ENCODE results near the gene GPX2.

Gene GPX2

DNA sequence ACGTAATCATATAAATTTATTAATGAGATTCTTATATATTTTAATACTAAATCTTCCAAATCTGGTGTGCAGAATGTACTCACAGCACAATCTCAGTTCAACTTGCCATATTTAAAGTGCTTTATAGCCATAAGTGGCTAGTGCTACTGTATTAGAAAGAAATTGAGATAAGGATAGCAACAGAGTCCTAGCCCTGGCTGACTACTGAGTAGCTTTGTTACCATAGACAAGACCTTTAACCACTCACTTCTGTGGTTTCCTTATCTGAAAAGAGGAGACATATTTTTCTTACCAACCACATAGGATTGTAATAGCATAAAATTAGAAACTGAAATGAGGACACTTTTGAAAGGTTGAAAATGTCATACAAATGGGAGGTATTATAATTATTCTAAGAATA is 30.3 kb downstream of the GPX2 start:
- DNase-seq = no peak

DNA sequence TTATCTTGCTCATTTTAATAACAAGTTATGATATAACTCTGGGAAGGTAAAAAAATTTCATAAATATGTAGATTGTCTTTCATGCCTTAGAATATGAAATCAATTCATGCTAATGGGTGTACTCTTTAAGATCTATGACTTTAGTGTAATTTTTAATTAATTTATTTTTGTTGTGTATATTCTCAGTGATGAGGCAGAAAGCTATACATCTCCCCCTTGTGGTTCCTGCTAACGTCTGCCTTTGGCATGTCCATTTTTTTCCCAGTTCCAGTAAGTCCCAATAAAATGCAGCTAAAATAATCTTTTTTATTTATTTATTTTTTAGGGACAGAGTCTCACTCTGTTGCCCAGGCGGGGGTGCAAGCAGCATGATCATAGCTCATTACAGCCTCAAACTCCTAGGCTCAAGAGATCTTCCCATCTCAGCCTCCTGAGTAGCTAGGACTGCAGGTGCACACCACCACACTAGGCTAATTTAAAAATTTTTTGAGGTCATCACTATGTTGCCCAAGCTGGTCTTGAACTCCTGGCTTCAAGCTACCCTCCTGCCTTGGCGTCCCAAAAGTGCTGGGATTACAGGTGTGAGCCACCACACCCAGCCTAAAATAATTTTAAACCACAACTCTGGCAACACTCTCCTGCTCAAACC is 31.6 kb downstream of the GPX2 start:
- DNase-seq = no peak

DNA sequence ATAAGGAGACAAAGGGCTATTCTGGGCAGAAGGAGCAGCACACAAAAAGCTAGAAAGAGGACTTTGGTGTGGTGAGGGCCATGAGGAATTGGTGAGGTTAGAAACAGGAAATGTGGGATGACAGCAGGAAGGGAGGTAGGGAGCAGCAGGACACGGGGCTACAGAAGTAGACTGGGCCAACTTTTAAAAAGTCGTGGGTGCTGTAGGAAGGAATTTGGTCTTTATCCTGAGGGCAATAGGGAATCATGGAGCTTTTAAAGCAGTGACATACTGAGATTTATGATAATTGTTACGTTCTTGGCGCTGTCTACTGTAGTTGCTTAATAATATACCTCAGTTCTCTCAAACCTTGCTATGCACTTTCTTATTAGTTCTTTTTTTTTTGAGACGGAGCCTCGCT is 36.5 kb downstream of the GPX2 start:
- no peak for DNase-seq

DNA sequence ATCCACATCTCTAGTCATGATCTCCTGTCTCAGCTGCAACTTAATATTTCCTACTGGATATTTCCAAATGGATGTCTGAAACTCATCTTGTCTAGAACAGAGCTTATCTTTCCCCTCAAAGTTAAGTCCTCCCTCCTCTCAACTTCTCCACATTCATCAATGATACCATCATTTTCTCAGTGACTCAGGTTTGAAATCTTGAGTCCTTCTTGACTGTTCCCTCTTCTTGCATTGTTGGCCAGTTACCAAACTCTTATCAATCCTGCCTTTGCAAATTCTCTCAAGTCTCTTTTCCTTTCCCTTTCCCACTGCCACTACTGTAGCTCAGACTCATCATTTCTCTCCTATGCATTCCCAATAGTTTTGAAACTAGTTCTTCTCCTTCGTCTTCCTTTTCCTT is 42.6 kb downstream of the GPX2 start:
- no peak for DNase-seq

DNA sequence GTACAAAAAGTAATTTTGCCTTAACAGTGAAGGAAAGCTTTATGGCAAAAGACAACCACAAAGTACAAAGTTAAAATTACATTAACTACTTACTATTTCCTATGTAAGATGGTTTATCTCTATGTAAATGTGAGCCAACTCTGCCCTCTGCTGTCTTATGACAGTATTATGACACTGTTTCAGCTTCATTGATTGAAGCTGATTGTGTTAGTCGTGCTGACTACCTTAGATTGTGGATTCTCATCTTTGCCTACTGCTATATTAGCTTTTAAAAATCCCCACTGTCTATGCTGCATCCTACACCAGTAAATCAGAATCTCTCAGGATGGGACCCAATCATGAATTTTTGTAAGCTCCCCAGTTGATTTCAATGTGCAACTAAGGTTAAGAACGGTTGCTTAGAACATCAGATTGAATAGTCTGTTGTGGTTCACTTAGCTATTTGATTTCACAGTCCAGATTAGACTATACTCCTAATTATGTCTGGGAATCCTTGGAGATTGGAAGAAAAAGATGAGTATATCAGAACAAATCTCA is 50.6 kb downstream of the GPX2 start:
- DNase-seq = no peak

DNA sequence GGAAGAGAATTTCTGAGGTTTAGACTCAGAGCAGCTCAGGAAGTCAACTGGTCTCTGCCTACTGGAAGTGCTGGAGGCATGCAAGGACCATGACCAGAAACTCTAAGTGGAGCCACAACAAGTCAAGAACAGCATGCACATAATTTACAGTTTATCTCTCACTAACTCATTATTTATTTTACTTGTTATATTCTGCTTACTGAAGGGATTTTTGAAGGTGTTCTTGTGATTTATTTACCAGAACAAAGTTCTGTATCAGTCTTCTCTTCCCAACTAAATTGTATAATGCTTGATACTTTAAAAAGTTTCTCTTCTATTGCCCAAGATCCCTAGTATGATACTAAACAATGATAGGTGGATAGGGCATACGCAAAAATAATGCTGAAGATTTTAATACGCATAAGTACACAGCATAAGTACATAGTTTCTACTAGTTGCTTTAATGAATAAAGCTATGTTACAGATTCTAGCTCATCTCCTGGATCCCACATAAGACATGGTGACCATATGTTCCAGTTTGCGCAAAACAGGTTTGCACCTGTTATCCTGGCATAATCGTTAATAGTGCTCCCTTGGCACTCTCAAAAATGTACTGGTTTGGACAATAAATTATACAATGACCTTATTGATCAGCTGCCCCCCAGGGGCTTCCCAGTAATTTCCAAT is 51.2 kb downstream of the GPX2 start:
- DNase-seq = no peak

DNA sequence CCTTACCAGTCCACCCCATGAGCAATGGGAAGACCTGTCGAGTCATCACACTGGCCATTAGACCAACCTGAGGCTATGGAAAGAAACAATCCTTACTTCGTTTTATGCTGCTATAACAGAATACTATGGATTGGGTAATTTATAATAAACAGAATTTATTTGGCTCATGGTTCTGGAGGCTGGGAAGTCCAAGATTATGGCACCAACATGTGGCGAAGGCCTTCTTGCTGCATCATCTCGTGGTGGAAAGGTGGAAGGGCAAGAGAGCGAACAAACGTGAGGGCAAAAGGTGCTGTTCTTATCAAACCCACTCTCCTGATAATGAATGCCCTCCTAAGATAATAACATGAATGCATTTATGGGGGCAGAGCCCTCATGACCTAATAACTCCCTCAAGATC is 53.2 kb downstream of the GPX2 start:
- no peak for DNase-seq

All from stimulated activated CD4-positive, alpha-beta T cell treated with anti-CD3 and anti-CD28 coated beads, Interleukin-1b, Interleukin-23, amount 100 ng/mL, for 48 hours (primary cell).